Neural progenitor cell (in vitro differentiated cells): ENCODE measurements around the gene ESYT2. TPM values are rescaled to one million over a fixed set of nuclear protein-coding genes. Genes with fewer than 3 reads are reported as not detected.

Source experiments
- DNase-seq: peaks from one replicate; pipeline ENCODE4 v3.0.0-alpha.2; 2016; ENCODE audit warnings: low spot score
- H2AFZ ChIP-seq: fragments of 200-600 bp; sonication (generic); replicated peaks from 2 replicates; pipeline ENCODE4 v1.6.1; 2016; ENCODE audit warnings: antibody characterized with exemption
- H3F3A ChIP-seq: fragments of 200-600 bp; sonication (generic); 2 replicates; pipeline ENCODE4 v1.6.1; 2016; ENCODE audit warnings: antibody characterized with exemption, low read depth
- H3K27ac ChIP-seq: fragments of 200-600 bp; sonication (generic); 2 replicates; pipeline ENCODE4 v1.5.1; 2016; ENCODE audit warnings: mild to moderate bottlenecking
- H3K27me3 ChIP-seq: fragments of 200-600 bp; sonication (generic); 2 replicates; pipeline ENCODE4 v1.6.1; 2016; ENCODE audit warnings: mild to moderate bottlenecking, moderate library complexity
- H3K36me3 ChIP-seq: fragments of 200-600 bp; sonication (generic); 2 replicates; pipeline ENCODE4 v1.5.1; 2016
- H3K4me1 ChIP-seq: fragments of 200-600 bp; sonication (generic); 2 replicates; pipeline ENCODE4 v1.6.1; 2016; ENCODE audit warnings: mixed run types
- H3K4me2 ChIP-seq: fragments of 200-600 bp; sonication (generic); 2 replicates; pipeline ENCODE4 v1.6.1; 2016
- H3K4me3 ChIP-seq: fragments of 200-600 bp; sonication (generic); 2 replicates; pipeline ENCODE4 v1.5.1; 2016
- H3K79me2 ChIP-seq: fragments of 200-600 bp; sonication (generic); 2 replicates; pipeline ENCODE4 v1.6.1; 2016; ENCODE audit warnings: low read depth
- H3K9ac ChIP-seq: fragments of 200-600 bp; sonication (generic); 2 replicates; pipeline ENCODE4 v1.6.1; 2016
- H3K9me3 ChIP-seq: fragments of 200-600 bp; sonication (generic); 2 replicates; pipeline ENCODE4 v1.5.1; 2016; ENCODE audit warnings: low read depth
- H4K20me1 ChIP-seq: fragments of 200-600 bp; sonication (generic); 2 replicates; pipeline ENCODE4 v1.6.1; 2016; ENCODE audit warnings: low read depth
- H3K27ac Mint-ChIP-seq: 3 replicates; pipeline ENCODE4 v1.8.0; 2021; ENCODE audit warnings: mixed read lengths
- H3K27me3 Mint-ChIP-seq: 2 replicates; pipeline ENCODE4 v1.8.0; 2022; ENCODE audit warnings: low read depth, mild to moderate bottlenecking, inconsistent platforms, moderate library complexity, mixed read lengths; ENCODE audit not compliant: insufficient read depth
- H3K36me3 Mint-ChIP-seq: 3 replicates; pipeline ENCODE4 v1.8.0; 2021; ENCODE audit warnings: mixed read lengths
- H3K4me1 Mint-ChIP-seq: 3 replicates; pipeline ENCODE4 v1.8.0; 2021; ENCODE audit warnings: mixed read lengths
- H3K4me3 Mint-ChIP-seq: 3 replicates; pipeline ENCODE4 v1.8.0; 2021; ENCODE audit warnings: mild to moderate bottlenecking, moderate library complexity, mixed read lengths
- H3K9me3 Mint-ChIP-seq: 3 replicates; pipeline ENCODE4 v1.8.0; 2020; ENCODE audit warnings: mixed read lengths
- EZH2 ChIP-seq: fragments of 200-600 bp; sonication (generic); IDR thresholded peaks from 2 replicates; pipeline ENCODE4 v1.6.1; 2017; ENCODE audit warnings: antibody characterized with exemption, mild to moderate bottlenecking, moderate library complexity
- EZH2phosphoT487 ChIP-seq: fragments of 200-600 bp; sonication (generic); IDR thresholded peaks from 2 replicates; pipeline ENCODE4 v1.6.1; 2017; ENCODE audit warnings: antibody characterized with exemption
- total RNA-seq: library from RNA; depleted of rRNA; stranded (reverse); fragments of >200 nt; gene quantifications from 2 replicates; pipeline ENCODE4 v1.2.3, GENCODE V29; 2015; ENCODE audit warnings: low replicate concordance
- TF ChIP-seq, protein P1 (sequence below): fragments of 200-600 bp; sonication (generic); IDR thresholded peaks from 2 replicates; pipeline ENCODE4 v1.5.1; 2017; ENCODE audit warnings: antibody characterized with exemption, mild to moderate bottlenecking

ESYT2 gene
- total RNA-seq, 1 donor from 2014 or later, result 33.4 TPM

DNA sequence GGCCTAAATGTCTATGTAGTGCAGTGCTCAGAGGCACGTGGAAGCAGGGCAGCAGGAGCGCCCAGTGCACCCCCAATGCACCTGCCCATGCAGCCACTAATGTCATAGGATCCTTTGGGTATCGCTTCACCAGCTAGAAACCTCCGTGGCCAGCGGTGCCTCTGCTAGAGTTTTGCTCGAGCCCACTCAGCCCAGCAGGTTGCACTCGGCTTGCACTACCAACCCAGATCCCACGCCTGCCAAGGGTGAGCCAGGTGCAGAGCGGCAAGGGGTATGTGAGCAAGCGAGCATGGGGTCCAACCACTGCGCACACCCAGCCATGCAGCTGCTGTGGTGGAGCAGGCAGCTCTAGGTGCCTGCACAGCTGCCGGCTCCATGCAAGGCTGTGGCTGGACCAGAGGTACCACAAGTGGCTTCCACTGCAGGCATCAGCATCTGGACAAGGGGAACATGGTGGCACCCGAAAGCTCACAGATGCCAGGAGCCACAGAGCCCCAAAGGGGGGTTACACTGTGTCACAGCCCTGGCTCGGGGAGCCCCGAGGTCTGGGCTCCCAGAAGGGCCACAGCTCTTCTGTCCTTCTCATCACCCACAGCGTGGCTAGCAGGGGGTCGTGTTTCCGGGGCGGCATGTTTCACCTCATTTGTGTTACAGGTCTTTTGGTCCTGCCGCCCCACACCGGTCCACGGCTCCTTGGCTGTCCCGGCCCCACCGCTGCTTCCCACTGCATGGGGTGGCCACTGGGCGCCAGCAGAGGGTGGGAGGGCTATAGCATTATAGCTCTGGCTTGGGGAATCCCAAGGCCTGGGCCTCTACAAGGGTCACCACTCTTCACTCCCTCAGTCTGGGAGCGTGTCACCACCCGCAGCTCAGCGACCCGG lies 122.4 kb downstream of the ESYT2 start:
- Histone ChIP-seq H3K79me2 (peaks cover 26% of the 10 kb centered on the region), H3K4me1 (peaks cover 18% of the 10 kb centered on the region), H3K9ac (no peak overlapping the region), H3K4me2 (no peak overlapping the region), H4K20me1 (peaks cover 14% of the 10 kb centered on the region), H2AFZ (no peak overlapping the region), H3K27ac (no peak overlapping the region), H3F3A (peaks cover 8% of the 10 kb centered on the region), H3K9me3 (no peaks in the 10 kb centered on the region), H3K4me3 (no peak overlapping the region), H3K27me3 (no peaks in the 10 kb centered on the region), H3K36me3 (no peaks in the 10 kb centered on the region)
- H3K27me3 Mint-ChIP-seq, result peaks cover 3% of the 10 kb centered on the region
- TF ChIP-seq EZH2phosphoT487 (no peak), EZH2 (no peak)
- TF ChIP-seq, protein P1, sequence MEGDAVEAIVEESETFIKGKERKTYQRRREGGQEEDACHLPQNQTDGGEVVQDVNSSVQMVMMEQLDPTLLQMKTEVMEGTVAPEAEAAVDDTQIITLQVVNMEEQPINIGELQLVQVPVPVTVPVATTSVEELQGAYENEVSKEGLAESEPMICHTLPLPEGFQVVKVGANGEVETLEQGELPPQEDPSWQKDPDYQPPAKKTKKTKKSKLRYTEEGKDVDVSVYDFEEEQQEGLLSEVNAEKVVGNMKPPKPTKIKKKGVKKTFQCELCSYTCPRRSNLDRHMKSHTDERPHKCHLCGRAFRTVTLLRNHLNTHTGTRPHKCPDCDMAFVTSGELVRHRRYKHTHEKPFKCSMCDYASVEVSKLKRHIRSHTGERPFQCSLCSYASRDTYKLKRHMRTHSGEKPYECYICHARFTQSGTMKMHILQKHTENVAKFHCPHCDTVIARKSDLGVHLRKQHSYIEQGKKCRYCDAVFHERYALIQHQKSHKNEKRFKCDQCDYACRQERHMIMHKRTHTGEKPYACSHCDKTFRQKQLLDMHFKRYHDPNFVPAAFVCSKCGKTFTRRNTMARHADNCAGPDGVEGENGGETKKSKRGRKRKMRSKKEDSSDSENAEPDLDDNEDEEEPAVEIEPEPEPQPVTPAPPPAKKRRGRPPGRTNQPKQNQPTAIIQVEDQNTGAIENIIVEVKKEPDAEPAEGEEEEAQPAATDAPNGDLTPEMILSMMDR, result no peak
- H3K4me3 Mint-ChIP-seq, result peak overlapping the region; percentile 77
- DNase-seq, result no peak
- H3K4me1 Mint-ChIP-seq, result peaks cover 24% of the 10 kb centered on the region
- H3K27ac Mint-ChIP-seq, result no peak overlapping the region
- H3K36me3 Mint-ChIP-seq, result no peaks in the 10 kb centered on the region
- peaks cover 6% of the 10 kb centered on the region for H3K9me3 Mint-ChIP-seq

DNA sequence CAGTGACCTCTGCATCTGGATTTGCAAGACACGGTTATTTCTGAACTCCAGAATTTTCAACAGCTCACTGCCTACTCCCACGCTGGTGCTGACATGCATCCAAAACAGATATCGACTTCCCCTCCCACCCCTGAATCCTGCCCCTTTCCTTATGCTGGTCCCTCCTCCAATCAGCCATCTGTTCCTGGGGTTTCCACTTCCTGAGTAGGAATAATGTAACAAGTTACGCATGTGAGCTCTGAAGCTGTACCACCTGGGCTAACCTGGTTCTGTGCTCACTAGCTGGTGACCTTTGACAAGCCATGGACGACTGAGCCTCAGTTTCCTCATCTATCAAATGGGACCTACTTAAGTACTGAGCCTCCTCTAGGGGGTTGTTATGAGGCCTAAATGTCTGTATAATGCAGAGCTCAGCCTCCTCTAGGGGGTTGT lies 123.0 kb downstream of the ESYT2 start:
- H3K27me3 Mint-ChIP-seq, result peaks cover 3% of the 10 kb centered on the region
- Histone ChIP-seq H3K27me3 (no peaks in the 10 kb centered on the region), H3F3A (peaks cover 8% of the 10 kb centered on the region), H3K27ac (no peak overlapping the region), H2AFZ (no peak overlapping the region), H3K4me1 (peaks cover 18% of the 10 kb centered on the region), H3K9ac (no peak overlapping the region), H3K4me3 (no peak overlapping the region), H3K9me3 (no peaks in the 10 kb centered on the region), H3K4me2 (no peak overlapping the region), H4K20me1 (peaks cover 14% of the 10 kb centered on the region), H3K79me2 (peaks cover 33% of the 10 kb centered on the region), H3K36me3 (no peaks in the 10 kb centered on the region)
- peaks cover 2% of the 10 kb centered on the region for H3K36me3 Mint-ChIP-seq
- H3K4me3 Mint-ChIP-seq, result peak overlapping the region; percentile 77
- TF ChIP-seq, protein P1, result no peak
- TF ChIP-seq EZH2, result no peak
- TF ChIP-seq EZH2phosphoT487, result no peak
- no peak for DNase-seq
- H3K27ac Mint-ChIP-seq, result no peak overlapping the region
- H3K4me1 Mint-ChIP-seq, result peaks cover 28% of the 10 kb centered on the region
- H3K9me3 Mint-ChIP-seq, result peaks cover 5% of the 10 kb centered on the region

DNA sequence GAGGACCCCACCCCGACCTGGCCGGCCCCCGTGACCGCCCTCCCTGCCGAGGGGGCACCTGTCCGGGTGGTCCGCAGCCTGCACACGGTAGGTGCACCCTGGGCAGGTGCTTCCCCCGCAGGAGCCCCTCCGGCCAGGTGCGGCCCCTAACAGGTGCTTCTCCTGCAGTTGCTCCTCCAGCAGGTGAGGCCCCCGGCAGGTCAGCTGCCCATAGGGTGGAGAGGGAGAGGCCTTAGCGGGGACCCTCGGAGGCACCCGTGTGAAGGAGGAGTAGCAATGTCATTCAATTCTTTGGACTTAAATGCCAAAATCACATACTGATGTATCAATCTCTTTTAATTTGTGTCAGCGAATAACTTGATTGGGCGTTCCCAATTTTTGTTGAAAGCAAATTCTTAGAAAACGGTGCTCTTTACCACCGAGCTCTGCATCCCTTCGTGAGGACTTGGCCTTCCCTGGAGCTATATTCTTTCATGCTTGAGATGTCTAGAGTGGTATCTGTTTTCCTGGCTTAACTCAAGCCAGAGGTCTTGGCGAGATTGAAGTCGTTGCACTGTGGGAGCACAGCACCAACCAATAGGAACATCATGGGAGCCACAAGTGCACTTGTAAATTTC lies 124.0 kb downstream of the ESYT2 start:
- peak overlapping the region; percentile 36 for H3K9ac ChIP-seq
- H2AFZ ChIP-seq, result peak overlapping the region; percentile 53
- peak; percentile 18 for DNase-seq
- Mint-ChIP-seq H3K4me1 (peaks cover 29% of the 10 kb centered on the region), H3K27ac (peak overlapping the region; percentile 13), H3K27me3 (peaks cover 3% of the 10 kb centered on the region), H3K4me3 (peak overlapping the region; percentile 87), H3K36me3 (peaks cover 7% of the 10 kb centered on the region), H3K9me3 (peaks cover 1% of the 10 kb centered on the region)
- H3K27ac ChIP-seq, result no peak overlapping the region
- no peaks in the 10 kb centered on the region for H3K9me3 ChIP-seq
- H3F3A ChIP-seq, result peaks cover 8% of the 10 kb centered on the region
- H3K36me3 ChIP-seq, result no peaks in the 10 kb centered on the region
- peak overlapping the region; percentile 92 for H3K4me2 ChIP-seq
- TF ChIP-seq EZH2 (no peak), EZH2phosphoT487 (no peak)
- TF ChIP-seq, protein P1, result no peak
- H3K4me1 ChIP-seq, result peaks cover 18% of the 10 kb centered on the region
- H3K79me2 ChIP-seq, result peaks cover 42% of the 10 kb centered on the region
- H3K4me3 ChIP-seq, result peak overlapping the region; percentile 69
- H4K20me1 ChIP-seq, result peaks cover 14% of the 10 kb centered on the region
- H3K27me3 ChIP-seq, result no peaks in the 10 kb centered on the region
